ENCODE data around the gene CAMK1D. TPM values are rescaled to one million over a fixed set of nuclear protein-coding genes. Genes with fewer than 3 reads are reported as not detected.

Gene CAMK1D
- total RNA-seq, 1 donor from 2014 or later, result 7.6 TPM

DNA sequence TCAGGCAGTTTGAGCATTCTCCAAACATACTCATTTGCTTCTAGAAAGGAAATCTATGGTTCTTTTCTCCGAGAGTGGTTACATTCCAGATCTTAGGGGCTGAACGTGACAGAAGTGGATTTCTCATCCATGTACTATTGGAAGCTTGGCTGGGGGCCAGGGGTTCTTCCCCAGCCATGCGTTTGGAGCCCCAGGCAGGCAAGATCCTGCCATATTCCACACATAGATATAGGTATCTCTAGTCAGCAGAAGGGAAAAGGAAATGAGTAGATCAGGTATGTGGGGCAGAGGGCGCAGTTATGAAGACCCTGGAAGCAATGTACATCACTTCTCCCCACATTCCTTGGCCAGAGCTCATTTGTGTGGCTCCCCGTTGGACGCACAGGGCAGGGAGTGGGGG lies 352.3 kb downstream of the CAMK1D start:
- H3K4me3 Mint-ChIP-seq, result no peak overlapping the region
- H3K9me3 Mint-ChIP-seq, result no peaks in the 10 kb centered on the region
- H3K27ac Mint-ChIP-seq, result no peak overlapping the region
- no peaks in the 10 kb centered on the region for H3K27me3 Mint-ChIP-seq (ENCODE audit: low read depth)
- DNase-seq (ENCODE audit: low spot score in 2 of 2, unreplicated experiment in 2 of 2), result no peak
- peaks cover 20% of the 10 kb centered on the region for H3K4me1 Mint-ChIP-seq
- TF ChIP-seq, protein P1, sequence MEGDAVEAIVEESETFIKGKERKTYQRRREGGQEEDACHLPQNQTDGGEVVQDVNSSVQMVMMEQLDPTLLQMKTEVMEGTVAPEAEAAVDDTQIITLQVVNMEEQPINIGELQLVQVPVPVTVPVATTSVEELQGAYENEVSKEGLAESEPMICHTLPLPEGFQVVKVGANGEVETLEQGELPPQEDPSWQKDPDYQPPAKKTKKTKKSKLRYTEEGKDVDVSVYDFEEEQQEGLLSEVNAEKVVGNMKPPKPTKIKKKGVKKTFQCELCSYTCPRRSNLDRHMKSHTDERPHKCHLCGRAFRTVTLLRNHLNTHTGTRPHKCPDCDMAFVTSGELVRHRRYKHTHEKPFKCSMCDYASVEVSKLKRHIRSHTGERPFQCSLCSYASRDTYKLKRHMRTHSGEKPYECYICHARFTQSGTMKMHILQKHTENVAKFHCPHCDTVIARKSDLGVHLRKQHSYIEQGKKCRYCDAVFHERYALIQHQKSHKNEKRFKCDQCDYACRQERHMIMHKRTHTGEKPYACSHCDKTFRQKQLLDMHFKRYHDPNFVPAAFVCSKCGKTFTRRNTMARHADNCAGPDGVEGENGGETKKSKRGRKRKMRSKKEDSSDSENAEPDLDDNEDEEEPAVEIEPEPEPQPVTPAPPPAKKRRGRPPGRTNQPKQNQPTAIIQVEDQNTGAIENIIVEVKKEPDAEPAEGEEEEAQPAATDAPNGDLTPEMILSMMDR (IDR thresholded peaks at IDR 0.05; ENCODE audit: unreplicated experiment), result no peak
- H3K36me3 Mint-ChIP-seq, result no peaks in the 10 kb centered on the region

DNA sequence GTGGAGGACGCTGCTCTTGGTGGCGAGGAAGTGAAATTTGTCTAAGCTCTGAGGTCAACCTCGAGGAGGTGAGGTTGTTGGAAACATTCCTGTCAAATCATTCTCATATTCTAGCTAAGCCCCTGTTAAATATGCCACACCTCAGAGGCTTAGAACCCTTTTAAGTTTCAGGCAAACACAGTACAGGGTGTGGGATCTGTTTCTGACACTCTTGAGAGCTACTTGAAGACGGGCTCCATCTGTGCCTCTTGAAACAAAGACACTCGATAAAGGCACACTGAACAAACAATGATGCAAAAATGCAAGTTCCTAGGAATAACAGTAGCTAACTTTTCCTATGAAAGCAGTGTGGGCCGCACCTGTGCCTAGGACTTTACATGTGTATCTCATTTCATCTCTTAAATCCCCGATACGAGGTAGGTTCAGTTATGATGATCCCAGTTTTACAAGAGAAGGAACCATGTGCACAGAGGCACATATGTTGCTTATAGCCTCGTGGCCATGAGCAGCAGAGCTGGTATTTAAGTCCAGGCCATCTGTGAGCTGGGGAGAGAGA lies 352.9 kb downstream of the CAMK1D start:
- TF ChIP-seq, protein P1 (IDR thresholded peaks at IDR 0.05; ENCODE audit: unreplicated experiment), result no peak
- Mint-ChIP-seq H3K36me3 (no peaks in the 10 kb centered on the region), H3K4me1 (peaks cover 26% of the 10 kb centered on the region), H3K4me3 (no peak overlapping the region), H3K27me3 (ENCODE audit: low read depth) (no peaks in the 10 kb centered on the region), H3K9me3 (no peaks in the 10 kb centered on the region), H3K27ac (no peak overlapping the region)
- no peak for DNase-seq (ENCODE audit: low spot score in 2 of 2, unreplicated experiment in 2 of 2)

DNA sequence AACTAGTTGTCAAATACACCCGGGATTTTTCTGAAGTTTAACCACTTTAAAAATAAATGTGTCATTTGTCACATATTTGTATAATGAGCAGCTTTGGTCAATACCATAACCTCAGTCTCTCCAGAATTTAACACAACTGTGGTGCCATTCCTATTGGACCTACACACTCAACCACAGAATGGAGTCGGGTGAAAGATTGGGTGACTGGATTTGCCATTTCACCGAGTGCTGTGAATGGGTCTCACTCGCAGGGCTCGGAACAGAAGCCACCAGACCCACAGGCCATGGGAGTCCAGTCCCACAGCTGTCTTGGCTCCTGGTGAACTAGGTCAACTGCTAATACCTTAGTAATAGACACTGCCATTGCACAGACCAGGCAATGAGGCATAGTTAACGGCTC lies 353.8 kb downstream of the CAMK1D start:
- Mint-ChIP-seq H3K4me1 (peaks cover 34% of the 10 kb centered on the region), H3K9me3 (no peaks in the 10 kb centered on the region), H3K27ac (no peak overlapping the region), H3K4me3 (no peak overlapping the region), H3K27me3 (ENCODE audit: low read depth) (no peaks in the 10 kb centered on the region), H3K36me3 (no peaks in the 10 kb centered on the region)
- DNase-seq (ENCODE audit: low spot score in 2 of 2, unreplicated experiment in 2 of 2), result no peak
- TF ChIP-seq, protein P1 (IDR thresholded peaks at IDR 0.05; ENCODE audit: unreplicated experiment), result no peak

DNA sequence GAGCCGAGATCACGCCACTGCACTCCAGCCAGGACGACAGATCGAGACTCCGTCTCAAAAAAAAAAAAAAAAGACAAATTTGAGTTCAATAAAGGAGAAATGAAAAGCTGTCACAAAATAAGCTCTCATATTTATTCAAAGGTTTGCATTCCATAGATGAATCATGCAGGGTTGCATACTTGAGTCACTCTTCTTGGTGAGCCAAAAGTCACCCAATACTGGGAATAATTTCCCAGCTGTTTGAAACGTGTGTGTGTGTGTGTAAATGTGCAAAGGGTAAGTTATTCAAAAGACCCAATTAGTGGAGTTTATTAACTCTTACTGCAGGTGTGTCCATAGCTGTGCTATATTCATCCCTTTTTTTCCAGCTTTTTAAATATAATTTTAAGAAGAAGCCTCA lies 354.5 kb downstream of the CAMK1D start:
- H3K4me1 Mint-ChIP-seq, result peaks cover 36% of the 10 kb centered on the region
- DNase-seq (ENCODE audit: low spot score in 2 of 2, unreplicated experiment in 2 of 2), result no peak
- no peaks in the 10 kb centered on the region for H3K9me3 Mint-ChIP-seq
- no peak overlapping the region for H3K27ac Mint-ChIP-seq
- H3K36me3 Mint-ChIP-seq, result no peaks in the 10 kb centered on the region
- no peak overlapping the region for H3K4me3 Mint-ChIP-seq
- TF ChIP-seq, protein P1 (IDR thresholded peaks at IDR 0.05; ENCODE audit: unreplicated experiment), result no peak
- no peaks in the 10 kb centered on the region for H3K27me3 Mint-ChIP-seq (ENCODE audit: low read depth)

DNA sequence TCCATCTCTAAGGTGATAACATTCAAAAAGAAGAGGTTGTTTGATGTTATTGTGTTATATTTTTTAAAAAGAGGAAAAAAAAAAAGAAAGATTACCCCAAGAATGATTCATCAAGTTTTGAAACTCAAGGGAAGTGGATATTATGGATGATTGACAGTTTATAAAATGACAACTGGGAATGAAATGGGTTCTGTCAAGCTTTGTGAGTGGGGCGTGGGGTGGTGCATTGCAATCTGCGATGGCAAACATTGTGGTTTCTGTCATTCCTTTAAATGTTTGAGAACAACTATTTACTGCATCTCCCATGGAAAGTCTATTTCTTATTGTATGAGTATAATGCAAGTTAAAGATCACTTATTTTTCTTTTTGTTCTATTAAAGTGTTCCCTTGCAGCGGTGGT lies 355.1 kb downstream of the CAMK1D start:
- H3K27ac Mint-ChIP-seq, result no peak overlapping the region
- no peaks in the 10 kb centered on the region for H3K9me3 Mint-ChIP-seq
- DNase-seq (ENCODE audit: low spot score in 2 of 2, unreplicated experiment in 2 of 2), result no peak
- no peak overlapping the region for H3K4me3 Mint-ChIP-seq
- no peaks in the 10 kb centered on the region for H3K36me3 Mint-ChIP-seq
- H3K27me3 Mint-ChIP-seq (ENCODE audit: low read depth), result no peaks in the 10 kb centered on the region
- H3K4me1 Mint-ChIP-seq, result peaks cover 36% of the 10 kb centered on the region
- TF ChIP-seq, protein P1 (IDR thresholded peaks at IDR 0.05; ENCODE audit: unreplicated experiment), result no peak

DNA sequence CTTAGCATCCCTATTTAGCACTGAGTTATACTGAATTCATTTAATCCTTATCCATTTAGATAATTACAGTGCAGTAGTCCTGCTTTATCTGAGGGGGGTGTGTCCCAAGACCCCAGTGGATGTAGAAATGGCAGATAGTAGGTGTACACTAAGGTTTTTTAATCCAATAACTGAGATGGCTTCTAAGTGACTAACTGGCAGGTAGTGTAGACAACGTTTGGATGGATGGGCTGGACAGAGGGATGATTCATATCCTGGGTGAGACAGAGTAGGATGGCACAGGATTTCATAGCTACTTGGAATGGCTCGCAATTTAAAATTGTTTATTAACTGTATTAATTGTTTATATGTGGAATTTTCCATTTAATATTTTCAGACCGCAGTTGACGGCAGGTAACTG lies 356.6 kb downstream of the CAMK1D start:
- H3K27ac Mint-ChIP-seq, result no peak overlapping the region
- H3K36me3 Mint-ChIP-seq, result no peaks in the 10 kb centered on the region
- peaks cover 33% of the 10 kb centered on the region for H3K4me1 Mint-ChIP-seq
- no peak overlapping the region for H3K4me3 Mint-ChIP-seq
- no peaks in the 10 kb centered on the region for H3K9me3 Mint-ChIP-seq
- no peak for DNase-seq (ENCODE audit: low spot score in 2 of 2, unreplicated experiment in 2 of 2)
- TF ChIP-seq, protein P1 (IDR thresholded peaks at IDR 0.05; ENCODE audit: unreplicated experiment), result no peak
- no peaks in the 10 kb centered on the region for H3K27me3 Mint-ChIP-seq (ENCODE audit: low read depth)

All from mesothelial cell of epicardium (in vitro differentiated cells).